Hepatocyte (in vitro differentiated cells): ENCODE data around the gene TFEB.

Experiments used
- CTCF ChIP-seq: fragments of 200-600 bp; sonication (generic); IDR thresholded peaks from 2 replicates; pipeline ENCODE4 v1.5.1; 2016; ENCODE audit warnings: antibody characterized with exemption, mild to moderate bottlenecking; ENCODE audit not compliant: poor library complexity
- EZH2 ChIP-seq: fragments of 200-600 bp; sonication (generic); IDR thresholded peaks from 2 replicates; pipeline ENCODE4 v1.6.1; 2016; ENCODE audit warnings: antibody characterized with exemption, mild to moderate bottlenecking, borderline replicate concordance
- EZH2phosphoT487 ChIP-seq: fragments of 200-600 bp; sonication (generic); IDR thresholded peaks from one replicate; pipeline ENCODE4 v1.6.1; 2018; ENCODE audit warnings: antibody characterized with exemption, mild to moderate bottlenecking, low read depth, moderate library complexity; ENCODE audit not compliant: unreplicated experiment, severe bottlenecking

- TF ChIP-seq EZH2 (no peak), CTCF (no peak), EZH2phosphoT487 (no peak)
Measured at GRCh38 chr6:41656002-41656691, 79.3 kb downstream of the TFEB start.
